H7 (cell line): Measurements from ENCODE around the gene POLK. TPM values are rescaled to one million over a fixed set of nuclear protein-coding genes. Genes with fewer than 3 reads are reported as not detected.

Source experiments
- total RNA-seq: library from RNA; depleted of rRNA; stranded (reverse); fragments of >200 nt; shearing (Covaris generic); gene quantifications from 2 replicates; pipeline ENCODE4 v1.2.3, GENCODE V29; 2014; rRNA removed

The POLK gene
- total RNA-seq, 1 experiment from 2014 or later, result 8.6 TPM

Other genes starting within 250 kb of the POLK start
- 134 and 137 TPM in 2 replicates for gene HMGCR, start 174.7 kb upstream of the POLK start, total RNA-seq
- gene CERT1, start 262 bp upstream of the POLK start, total RNA-seq, result 16.8 and 20.9 TPM in 2 replicates
- gene ANKDD1B, start 99.6 kb downstream of the POLK start, total RNA-seq, result 0.03 and 0.37 TPM in 2 replicates
- 16.1 and 20.1 TPM in 2 replicates for gene POC5, start 205.5 kb downstream of the POLK start, total RNA-seq